HG03064 (cell line): ENCODE results near the gene TDRKH.
"Not testable (repeated sequence)": the region's sequence is repeated elsewhere in the genome, so short reads cannot be mapped to it uniquely, and the experiment has no call there.

Experiments used
- ATAC-seq: cut with Tn5 transposase; IDR thresholded peaks from one replicate; pipeline ENCODE4 v1.9.1; 2021; ENCODE audit warnings: low read depth; ENCODE audit not compliant: unreplicated experiment

Gene TDRKH

GRCh38 chr1:151769270-151769669 is 21.0 kb downstream of the TDRKH start:
- ATAC-seq: not testable (repeated sequence)

DNA sequence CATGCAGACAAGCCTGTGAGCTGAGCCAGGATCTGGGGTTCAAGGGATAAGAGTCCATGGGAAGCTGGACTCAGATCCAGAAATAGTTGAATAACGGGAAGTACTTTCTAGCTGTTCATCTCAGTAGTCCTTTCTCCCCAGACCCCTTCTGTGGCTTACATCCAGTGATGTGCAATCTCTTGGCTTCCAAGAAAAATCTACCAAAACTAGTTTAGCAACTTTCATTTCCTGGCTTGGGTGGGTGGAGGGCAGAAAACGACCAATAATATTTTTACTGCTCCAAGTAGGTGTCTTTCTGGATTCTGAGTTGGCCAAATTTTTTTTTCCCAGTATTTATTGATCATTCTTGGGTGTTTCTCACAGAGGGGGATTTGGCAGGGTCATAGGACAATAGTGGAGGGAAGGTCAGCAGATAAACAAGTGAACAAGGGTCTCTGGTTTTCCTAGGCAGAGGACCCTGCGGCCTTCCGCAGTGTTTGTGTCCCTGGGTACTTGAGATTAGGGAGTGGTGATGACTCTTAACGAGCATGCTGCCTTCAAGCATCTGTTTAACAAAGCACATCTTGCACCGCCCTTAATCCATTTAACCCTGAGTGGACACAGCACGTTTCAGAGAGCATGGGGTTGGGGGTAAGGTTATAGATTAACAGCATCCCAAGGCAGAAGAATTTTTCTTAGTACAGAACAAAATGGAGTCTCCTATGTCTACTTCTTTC is 21.8 kb downstream of the TDRKH start:
- ATAC-seq: not testable (repeated sequence)

- ATAC-seq: no peak
Observed at GRCh38 chr1:151763990-151764389, 26.3 kb downstream of the TDRKH start.

DNA sequence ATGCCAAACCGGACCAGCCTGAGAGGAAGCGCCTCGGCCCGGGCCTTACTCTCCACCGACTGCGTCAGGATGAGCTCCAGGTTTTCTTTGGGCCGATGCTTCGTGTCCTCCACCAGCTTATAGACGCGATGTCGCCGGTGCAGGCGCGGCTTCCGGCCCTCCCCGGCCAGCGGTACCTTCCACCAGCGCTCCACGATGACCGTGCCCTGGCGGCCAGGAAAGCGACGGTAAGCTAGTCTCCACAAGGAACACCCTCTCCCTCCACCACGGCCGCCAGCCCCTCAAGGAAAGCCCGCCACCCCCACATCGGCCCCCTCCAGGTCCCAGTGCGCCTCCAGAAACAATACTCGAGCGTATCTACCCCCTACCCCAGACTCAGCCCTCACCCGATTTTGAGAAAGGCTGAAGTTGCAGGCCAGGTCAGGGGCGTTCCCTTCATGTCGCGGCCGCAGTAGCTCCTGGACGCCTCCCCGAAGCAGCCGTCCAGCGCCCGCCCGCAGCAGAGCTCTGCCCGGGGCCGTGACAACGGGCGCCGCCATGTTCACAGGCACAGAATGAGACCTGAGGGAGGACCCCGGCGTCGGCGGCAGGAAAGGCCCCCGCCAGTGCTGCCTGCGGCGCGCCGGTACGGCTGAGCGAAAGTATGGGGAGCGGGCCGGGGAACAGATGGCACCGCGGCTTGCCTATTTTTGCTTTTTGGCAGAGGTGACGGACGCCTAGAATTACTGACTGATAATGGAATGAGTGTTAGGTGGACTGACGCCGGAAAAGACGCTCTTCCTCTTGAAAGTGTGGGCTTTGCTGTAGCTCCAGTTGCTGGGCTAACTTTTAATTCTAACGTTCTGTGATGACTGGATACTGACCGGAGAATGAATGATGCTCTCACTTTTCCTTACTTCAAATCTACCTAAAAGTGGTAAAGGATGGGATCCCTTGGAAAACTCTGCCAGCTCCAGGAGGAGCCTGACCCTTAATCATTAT is 27.1 kb downstream of the TDRKH start, which contains the start of gene MRPL9:
Gene MRPL9 (minus strand): TSS at position 556 of the 981 bp plus-strand sequence. CDS start 17 bp downstream, at position 539.
- ATAC-seq: peak; percentile 90

DNA sequence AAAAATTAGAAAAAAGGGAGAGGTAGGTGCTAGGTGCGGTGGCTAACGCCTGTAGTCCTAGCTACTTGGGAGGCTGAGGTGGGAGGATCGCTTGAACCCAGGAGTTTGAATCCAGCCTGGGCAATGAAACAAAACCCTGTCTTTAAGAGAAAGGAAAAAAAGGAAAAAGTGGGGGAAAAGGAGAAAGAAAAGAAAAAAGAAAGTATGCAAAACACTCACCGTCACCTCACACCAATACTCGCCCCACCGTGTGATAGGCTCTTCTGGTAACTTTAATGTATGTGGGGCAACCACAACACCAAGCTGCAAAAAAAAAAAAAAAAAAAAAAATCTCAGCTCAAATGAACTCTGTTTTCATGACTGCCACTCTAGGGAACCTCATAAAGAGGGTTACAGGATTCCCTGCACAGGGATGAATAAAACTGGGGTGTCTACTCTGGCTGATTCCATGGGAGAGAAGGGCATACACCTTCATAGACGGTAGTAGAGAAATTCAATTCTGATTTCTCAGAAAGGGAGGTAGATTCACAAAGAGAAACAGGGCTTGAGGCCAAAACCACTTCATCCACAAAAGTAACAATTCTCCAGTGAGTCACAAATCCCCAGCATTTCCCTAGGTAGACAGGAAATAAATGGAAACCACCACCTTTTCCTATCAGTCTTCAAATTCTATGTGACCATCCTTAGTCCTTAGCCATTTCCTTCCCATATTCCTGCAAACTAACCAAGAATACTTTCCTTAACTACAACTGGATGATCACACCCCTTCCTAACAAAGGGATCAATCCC is 29.5 kb downstream of the TDRKH start:
- ATAC-seq: no peak

GRCh38 chr1:151759241-151759640 is 31.1 kb downstream of the TDRKH start:
- ATAC-seq: no peak

DNA sequence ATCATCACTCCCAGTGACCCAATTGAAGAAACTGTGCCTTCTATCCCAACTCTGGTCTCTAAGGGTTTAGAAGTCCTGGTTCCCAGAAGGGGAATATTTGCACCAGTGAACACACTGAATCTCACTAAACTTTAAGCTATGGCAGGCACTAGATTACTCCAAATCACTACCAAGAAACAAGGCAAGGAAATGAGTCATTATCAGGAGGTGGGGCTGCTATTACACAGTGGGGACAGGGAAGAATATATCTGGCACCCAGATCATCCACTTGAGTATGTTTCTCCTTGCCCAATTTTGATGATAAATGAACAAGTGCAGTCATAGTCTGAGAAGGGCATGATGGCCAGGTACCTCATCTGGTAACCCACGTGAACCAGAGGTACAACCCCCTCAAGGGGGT is 34.0 kb downstream of the TDRKH start:
- no peak for ATAC-seq

GRCh38 chr1:151741516-151741915 is 48.8 kb downstream of the TDRKH start:
- no peak for ATAC-seq

DNA sequence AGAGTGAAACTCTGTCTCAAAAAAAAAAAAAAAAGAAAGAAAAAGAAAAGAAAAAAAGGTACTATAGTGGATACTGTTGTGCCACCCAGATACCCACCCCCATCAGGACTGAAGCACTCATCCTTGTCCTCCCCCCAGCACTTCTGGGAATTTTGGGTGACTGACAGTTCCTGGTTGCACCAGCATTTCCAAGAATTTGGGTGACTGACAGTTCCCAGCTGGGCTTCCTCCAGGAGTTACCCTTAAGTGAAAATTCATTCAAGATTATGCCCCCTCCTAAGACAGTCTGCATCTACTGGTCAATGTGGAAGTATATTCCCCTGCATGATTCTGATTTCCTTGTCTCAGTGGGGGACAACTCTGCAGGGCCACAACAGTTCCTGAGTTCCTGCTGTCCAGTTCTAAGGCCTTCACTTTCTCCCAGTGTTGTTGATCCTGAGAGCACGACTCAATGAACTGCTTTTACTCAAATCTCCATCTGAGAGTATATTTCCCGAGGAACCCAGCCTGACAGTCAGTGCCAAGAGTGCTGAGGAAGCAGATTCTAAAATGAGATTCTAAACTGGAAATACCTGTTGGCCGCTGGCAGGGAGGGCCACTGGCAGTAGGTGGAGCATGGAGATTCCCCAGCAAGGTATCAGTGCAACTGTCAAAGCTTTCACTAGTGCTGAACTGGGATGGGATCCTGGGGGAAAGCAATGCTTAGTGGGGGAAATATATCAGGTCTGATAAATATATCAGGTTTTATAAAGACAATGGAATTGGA is 50.5 kb downstream of the TDRKH start:
- no peak for ATAC-seq

GRCh38 chr1:151737479-151737878 is 52.8 kb downstream of the TDRKH start:
- no peak for ATAC-seq

GRCh38 chr1:151737026-151737425 is 53.3 kb downstream of the TDRKH start:
- ATAC-seq: no peak

- not testable (repeated sequence) for ATAC-seq
Observed at GRCh38 chr1:151733995-151734394, 56.3 kb downstream of the TDRKH start.

GRCh38 chr1:151733126-151733525 is 57.2 kb downstream of the TDRKH start:
- no peak for ATAC-seq

DNA sequence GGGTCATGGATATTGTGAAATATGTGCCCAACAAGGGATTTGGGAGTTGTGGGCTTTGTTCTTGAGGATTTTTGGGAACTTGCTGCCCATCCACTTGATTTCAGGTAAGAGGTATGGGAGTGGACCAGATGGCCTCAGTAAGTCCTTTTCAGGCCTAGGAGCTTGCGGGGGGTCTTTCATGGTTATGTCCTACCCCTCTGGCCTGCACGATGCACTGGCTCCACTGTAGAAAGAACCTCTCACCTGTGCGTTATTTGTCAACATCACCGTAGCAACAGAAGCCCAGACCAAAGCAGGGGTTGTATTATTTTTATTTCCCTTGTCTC is 60.4 kb downstream of the TDRKH start:
- no peak for ATAC-seq

DNA sequence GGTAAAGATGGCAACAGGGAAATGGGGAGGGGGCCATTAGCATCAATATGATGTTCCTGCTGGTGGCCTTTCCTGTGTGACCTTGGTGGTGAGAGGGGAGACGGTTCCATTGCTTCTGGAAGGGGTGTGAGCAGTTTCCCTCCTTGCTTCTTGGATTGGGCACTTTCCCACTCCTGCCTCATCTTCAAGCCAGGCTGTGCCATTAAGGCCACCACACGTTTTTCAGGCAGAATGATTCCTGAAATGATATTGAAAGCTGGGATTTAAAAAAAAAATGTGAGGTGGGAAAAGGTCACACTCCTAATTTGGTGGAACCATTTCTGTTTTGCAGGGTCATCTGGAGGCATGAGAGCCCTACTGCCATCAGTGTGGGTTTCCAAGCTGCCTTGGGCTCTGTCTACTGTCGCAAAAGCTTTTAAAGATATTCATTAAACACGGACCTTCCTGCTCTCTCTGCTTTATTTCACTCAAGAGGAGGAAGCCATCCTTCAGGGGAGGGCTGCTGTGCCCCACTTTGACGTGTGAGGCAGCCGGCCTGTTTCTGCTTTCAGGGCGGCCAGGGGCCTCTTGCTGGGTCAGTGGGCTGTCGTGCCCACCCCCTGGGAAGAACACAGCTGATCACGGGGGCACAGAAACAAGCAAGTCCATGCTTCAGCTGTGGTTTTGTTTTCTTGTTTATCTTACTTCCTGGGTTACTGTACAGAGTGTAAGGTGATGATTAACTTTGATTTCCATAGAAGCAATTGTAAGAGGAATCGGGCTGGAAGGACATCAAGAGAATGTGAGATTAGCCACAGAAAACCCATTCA is 60.9 kb downstream of the TDRKH start:
- no peak for ATAC-seq

- no peak for ATAC-seq
Observed at GRCh38 chr1:151728151-151729054, 61.9 kb downstream of the TDRKH start.

DNA sequence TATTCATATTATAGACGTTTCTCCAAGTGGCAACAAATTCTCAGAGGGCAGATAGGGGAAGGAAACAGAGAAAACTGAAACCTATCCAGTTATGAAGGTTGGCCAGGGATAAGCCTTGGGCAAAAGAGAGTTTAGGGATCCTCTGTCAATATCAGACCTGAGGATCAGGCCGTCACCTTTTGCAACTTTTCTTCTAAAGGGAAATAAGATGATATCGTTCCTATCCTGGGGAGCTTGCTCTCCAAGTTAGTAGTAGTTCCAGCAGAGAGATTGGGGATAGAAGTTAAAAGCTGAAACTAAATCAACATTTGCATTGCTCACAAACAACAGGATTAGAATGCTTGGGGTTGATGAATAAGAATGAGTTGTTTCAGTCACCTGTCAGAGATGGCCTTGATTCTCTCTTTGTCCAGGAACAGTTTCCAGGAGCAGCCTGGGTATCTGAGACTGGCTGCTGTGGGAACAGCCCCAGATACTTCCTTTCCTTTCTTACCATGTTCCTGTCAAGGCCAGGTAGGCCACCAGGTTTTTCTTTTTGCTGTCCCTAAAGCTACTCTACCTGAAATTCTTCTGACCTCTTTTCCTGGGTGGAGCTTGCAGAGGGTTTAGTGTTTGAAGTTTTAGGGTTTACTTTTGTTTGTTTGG is 66.5 kb downstream of the TDRKH start:
- ATAC-seq: no peak
